Upper lobe of left lung (tissue), 6 donors: ENCODE data around the gene BBS4. TPM values are rescaled to one million over a fixed set of nuclear protein-coding genes. Genes with fewer than 3 reads are reported as not detected.

Source experiments
- ATAC-seq, 2 donors: fragments of 200-7000 bp; cut with Tn5 transposase; one replicate each; pipeline ENCODE4 v1.9.1; 2022; ENCODE audit warnings: mild to moderate bottlenecking in 2 of 2, moderate library complexity in 2 of 2; ENCODE audit not compliant: low FRiP score in 2 of 2
- DNase-seq, 2 donors: peaks; one replicate each; pipeline ENCODE4 v3.0.0-alpha.2; 2019 to 2020
- H3K27ac ChIP-seq, 4 donors: fragments of 200-600 bp; sonication (generic); one replicate each; pipeline ENCODE4 v1.5.1; 2016 to 2019
- H3K27me3 ChIP-seq, 4 donors: fragments of 200-600 bp; sonication (generic); one replicate each; pipeline ENCODE4 v1.5.1; 2017 to 2019
- H3K36me3 ChIP-seq, 4 donors: fragments of 200-600 bp; sonication (generic); one replicate each; pipeline ENCODE4 v1.5.1; 2016 to 2019
- H3K4me1 ChIP-seq, 4 donors: fragments of 200-600 bp; sonication (generic); one replicate each; pipeline ENCODE4 v1.5.1; 2018 to 2019
- H3K4me3 ChIP-seq, 4 donors: fragments of 200-600 bp; sonication (generic); one replicate each; pipeline ENCODE4 v1.5.1; 2017 to 2019; ENCODE audit warnings: mild to moderate bottlenecking in 2 of 4, moderate library complexity in 1 of 4
- H3K9me3 ChIP-seq, 4 donors: fragments of 200-600 bp; sonication (generic); one replicate each; pipeline ENCODE4 v1.5.1; 2018 to 2019
- EP300 ChIP-seq, 4 donors: sonication (generic); formaldehyde crosslinking; IDR thresholded peaks; one replicate each; pipeline ENCODE4 v1.5.1; 2017; ENCODE audit warnings: antibody characterized with exemption in 4 of 4, control low read depth in 2 of 4
- POLR2A ChIP-seq, 4 donors: fragments of 450-650 bp; IDR thresholded peaks; one replicate each; pipeline ENCODE4 v1.5.1; 2016 to 2017; ENCODE audit warnings: antibody characterized with exemption in 4 of 4, mild to moderate bottlenecking in 2 of 4
- POLR2AphosphoS5 ChIP-seq, 2 donors: sonication (generic); formaldehyde crosslinking; IDR thresholded peaks; one replicate each; pipeline ENCODE4 v1.5.1; 2017; ENCODE audit warnings: antibody characterized with exemption in 2 of 2
- WGBS, 2 donors: methylation state at CpG; one replicate each; pipeline ENCODE4 v1.1.5; 2017 to 2018; 5-methylcytosine and 5-hydroxymethylcytosine counted together
- total RNA-seq, 6 donors: library from RNA; depleted of rRNA in 4 of 6; stranded (reverse); fragments of >200 nt in 4 of 6; gene quantifications; one replicate each; pipeline versions ENCODE4 v1.1.0 to v1.2.1, GENCODE V29; 2016 to 2021
- TF ChIP-seq, protein P1 (sequence below), 6 experiments: fragments of 450-650 bp in 4 of 6; fragments of 200-600 bp in 2 of 6; sonication (generic) in 2 of 6; IDR thresholded peaks; one replicate each; pipeline ENCODE4 v1.5.1; 2016 to 2019; ENCODE audit warnings: antibody characterized with exemption in 6 of 6
- donor health status: DM: no; HTN: no; CAD: no; lungs with moderate emphysema.
- donor health status: DM: no; HTN: yes; CAD: no; lungs with severe emphysema.

BBS4 gene
- total RNA-seq, 6 donors from 2014 or later = 16.3 to 78.6 (median 27.7) TPM

- Histone ChIP-seq H3K27me3 (no peaks in the 10 kb centered on the region), H3K36me3 (peaks cover 8 to 61% (median 23%) of the 10 kb centered on the region in 4 donors), H3K4me1 (no peaks in the 10 kb centered on the region), H3K27ac (no peak overlapping the region), H3K4me3 (no peak overlapping the region), H3K9me3 (no peaks in the 10 kb centered on the region)
- 89 to 90% methylated on average over 4 of the region's 4 CpGs for WGBS, 2 donors
- no peak for TF ChIP-seq POLR2A (IDR thresholded peaks at IDR 0.05)
- TF ChIP-seq, protein P1, sequence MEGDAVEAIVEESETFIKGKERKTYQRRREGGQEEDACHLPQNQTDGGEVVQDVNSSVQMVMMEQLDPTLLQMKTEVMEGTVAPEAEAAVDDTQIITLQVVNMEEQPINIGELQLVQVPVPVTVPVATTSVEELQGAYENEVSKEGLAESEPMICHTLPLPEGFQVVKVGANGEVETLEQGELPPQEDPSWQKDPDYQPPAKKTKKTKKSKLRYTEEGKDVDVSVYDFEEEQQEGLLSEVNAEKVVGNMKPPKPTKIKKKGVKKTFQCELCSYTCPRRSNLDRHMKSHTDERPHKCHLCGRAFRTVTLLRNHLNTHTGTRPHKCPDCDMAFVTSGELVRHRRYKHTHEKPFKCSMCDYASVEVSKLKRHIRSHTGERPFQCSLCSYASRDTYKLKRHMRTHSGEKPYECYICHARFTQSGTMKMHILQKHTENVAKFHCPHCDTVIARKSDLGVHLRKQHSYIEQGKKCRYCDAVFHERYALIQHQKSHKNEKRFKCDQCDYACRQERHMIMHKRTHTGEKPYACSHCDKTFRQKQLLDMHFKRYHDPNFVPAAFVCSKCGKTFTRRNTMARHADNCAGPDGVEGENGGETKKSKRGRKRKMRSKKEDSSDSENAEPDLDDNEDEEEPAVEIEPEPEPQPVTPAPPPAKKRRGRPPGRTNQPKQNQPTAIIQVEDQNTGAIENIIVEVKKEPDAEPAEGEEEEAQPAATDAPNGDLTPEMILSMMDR (IDR thresholded peaks at IDR 0.05) = no peak
- TF ChIP-seq POLR2AphosphoS5 (IDR thresholded peaks at IDR 0.05) = no peak
- no peak for TF ChIP-seq EP300 (IDR thresholded peaks at IDR 0.05)
- DNase-seq (no peak), ATAC-seq (no peak)
Measured at GRCh38 chr15:72732516-72732915, 46.5 kb downstream of the BBS4 start.

DNA sequence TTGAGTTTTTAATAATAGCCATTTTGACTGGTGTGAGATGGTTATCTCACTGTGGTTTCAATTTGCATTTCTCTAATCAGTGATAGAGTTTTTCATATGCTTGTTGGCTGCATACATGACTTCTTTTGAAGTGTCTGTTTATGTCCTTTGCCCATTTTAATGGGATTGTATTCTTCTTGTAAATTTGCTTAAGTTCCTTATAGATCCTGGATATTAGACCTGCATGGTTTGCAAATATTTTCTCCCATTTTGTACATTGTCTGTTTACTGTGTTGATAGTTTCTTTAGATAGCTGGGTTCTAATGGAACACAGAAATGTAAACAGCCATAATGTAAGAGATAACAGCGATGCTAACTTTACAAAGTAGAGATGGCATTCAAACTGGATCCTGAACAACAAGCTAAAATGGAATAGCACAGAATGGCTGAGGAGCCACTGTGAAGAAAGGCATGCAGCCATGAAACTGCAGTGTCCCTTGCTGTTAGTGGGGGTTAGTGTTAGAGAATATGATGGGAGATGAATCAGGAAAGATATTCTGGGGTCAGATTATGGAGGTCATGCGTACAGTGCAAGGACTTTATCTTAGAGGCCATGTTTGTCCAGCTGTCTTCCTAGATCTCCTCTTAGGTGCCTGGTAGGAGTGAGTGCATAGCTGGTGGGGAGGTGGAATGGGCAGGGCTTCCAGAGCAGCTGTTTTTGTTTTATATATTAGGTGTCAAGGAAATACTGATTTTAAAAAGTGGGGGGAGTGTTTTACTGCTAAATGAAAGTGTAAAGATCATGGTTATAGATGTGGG lies 48.1 kb downstream of the BBS4 start:
- WGBS, 2 donors = 85 to 96% methylated on average over 2 of the region's 2 CpGs
- H3K27me3 ChIP-seq = no peaks in the 10 kb centered on the region
- no peaks in the 10 kb centered on the region for H3K4me1 ChIP-seq
- no peak for ATAC-seq
- TF ChIP-seq POLR2AphosphoS5 (IDR thresholded peaks at IDR 0.05) (no peak), EP300 (IDR thresholded peaks at IDR 0.05) (no peak), POLR2A (IDR thresholded peaks at IDR 0.05) (no peak)
- TF ChIP-seq, protein P1 (IDR thresholded peaks at IDR 0.05) = no peak
- H3K4me3 ChIP-seq = no peak overlapping the region
- H3K36me3 ChIP-seq = peaks cover 8 to 69% (median 26%) of the 10 kb centered on the region in 4 donors
- H3K27ac ChIP-seq = no peak overlapping the region
- DNase-seq = no peak
- H3K9me3 ChIP-seq = no peaks in the 10 kb centered on the region

DNA sequence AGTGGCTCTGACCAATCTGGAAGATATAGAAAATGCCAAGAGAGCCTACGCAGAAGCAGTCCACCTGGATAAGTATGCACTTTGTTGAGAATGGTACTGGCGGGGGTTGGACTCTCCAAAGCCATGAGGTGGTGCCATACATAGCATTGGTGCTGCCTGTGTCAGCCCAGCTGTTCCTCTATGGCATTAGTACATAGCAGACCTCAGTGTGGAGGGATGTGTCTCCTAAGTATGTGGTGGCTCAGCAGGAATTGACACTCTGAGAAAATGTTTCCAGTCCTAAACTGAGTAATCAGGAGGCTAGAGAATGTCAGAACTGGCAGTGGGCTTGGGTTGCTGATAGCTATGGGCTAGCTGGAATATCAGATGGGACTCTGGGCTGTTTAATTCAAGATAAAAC lies 49.1 kb downstream of the BBS4 start:
- TF ChIP-seq POLR2A (IDR thresholded peaks at IDR 0.05) (no peak), POLR2AphosphoS5 (IDR thresholded peaks at IDR 0.05) (no peak), EP300 (IDR thresholded peaks at IDR 0.05) (no peak)
- TF ChIP-seq, protein P1 (IDR thresholded peaks at IDR 0.05) = no peak

GRCh38 chr15:72737061-72737460 lies 51.1 kb downstream of the BBS4 start:
- Histone ChIP-seq H3K36me3 (peaks cover 0 to 66% (median 24%) of the 10 kb centered on the region in 4 donors), H3K4me1 (peaks cover 0 to 3% (median 0%) of the 10 kb centered on the region in 4 donors), H3K9me3 (no peaks in the 10 kb centered on the region), H3K4me3 (no peak overlapping the region), H3K27ac (no peak overlapping the region), H3K27me3 (no peaks in the 10 kb centered on the region)
- TF ChIP-seq EP300 (IDR thresholded peaks at IDR 0.05) (no peak), POLR2AphosphoS5 (IDR thresholded peaks at IDR 0.05) (no peak)
- WGBS, 2 donors = 78 to 84% methylated on average over 3 of the region's 3 CpGs
- ATAC-seq = no peak
- DNase-seq = no peak

More for the DNA sequence above, 49.1 kb downstream of the BBS4 start:
- WGBS, 2 donors = 100% methylated on average over 2 of the region's 2 CpGs
- Histone ChIP-seq H3K4me3 (no peak overlapping the region), H3K27ac (no peak overlapping the region), H3K27me3 (no peaks in the 10 kb centered on the region), H3K4me1 (no peaks in the 10 kb centered on the region), H3K36me3 (peaks cover 8 to 74% (median 29%) of the 10 kb centered on the region in 4 donors), H3K9me3 (no peaks in the 10 kb centered on the region)
- DNase-seq = no peak
- ATAC-seq = no peak

- no peaks in the 10 kb centered on the region for H3K9me3 ChIP-seq
- DNase-seq (no peak), ATAC-seq (no peak)
- TF ChIP-seq, protein P1 (IDR thresholded peaks at IDR 0.05) = no peak
- 94 to 100% methylated on average over 1 of the region's 1 CpG for WGBS, 2 donors
- H3K4me1 ChIP-seq = peaks cover 0 to 3% (median 0%) of the 10 kb centered on the region in 4 donors
- H3K27me3 ChIP-seq = no peaks in the 10 kb centered on the region
- no peak overlapping the region for H3K4me3 ChIP-seq
- peaks cover 0 to 65% (median 24%) of the 10 kb centered on the region in 4 donors for H3K36me3 ChIP-seq
- H3K27ac ChIP-seq = no peak overlapping the region
Measured at GRCh38 chr15:72737723-72738122, 51.7 kb downstream of the BBS4 start.
